ENCODE results near the gene KREMEN1.
A peak's percentile ranks its signal among the peaks of the same experiment; 100 is the strongest.

KREMEN1 gene

GRCh38 chr22:29199702-29200400 is 127.0 kb downstream of the KREMEN1 start:
- no peak overlapping the region for H3K9ac ChIP-seq
- peaks cover 57% of the 10 kb centered on the region for H3K4me1 ChIP-seq (ENCODE audit: low read depth, poor library complexity, severe bottlenecking)
- H4K20me1 ChIP-seq (ENCODE audit: insufficient read depth): no peaks in the 10 kb centered on the region
- TF ChIP-seq CTCF (conservative IDR thresholded peaks at IDR 0.05; ENCODE audit: low read depth, low read length): no peak
- H3K27ac ChIP-seq: no peak overlapping the region
- no peaks in the 10 kb centered on the region for H3K27me3 ChIP-seq (ENCODE audit: insufficient read depth, low read depth)
- no peak overlapping the region for H2AFZ ChIP-seq (ENCODE audit: low read depth)
- no peaks in the 10 kb centered on the region for H3K36me3 ChIP-seq (ENCODE audit: insufficient read depth)
- H3K4me3 ChIP-seq (IDR thresholded peaks at IDR 0.05; ENCODE audit: insufficient read depth, low read depth, low read length): no peak overlapping the region
- H3K4me2 ChIP-seq: no peak overlapping the region
- no peaks in the 10 kb centered on the region for H3K79me2 ChIP-seq (ENCODE audit: insufficient read depth, low read depth)

- no peak for TF ChIP-seq CTCF (conservative IDR thresholded peaks at IDR 0.05; ENCODE audit: low read depth, low read length)
- Histone ChIP-seq H3K27ac (no peak overlapping the region), H3K9ac (no peak overlapping the region), H3K27me3 (ENCODE audit: insufficient read depth, low read depth) (peaks cover 6% of the 10 kb centered on the region), H4K20me1 (ENCODE audit: insufficient read depth) (no peaks in the 10 kb centered on the region), H3K4me1 (ENCODE audit: low read depth, poor library complexity, severe bottlenecking) (peaks cover 63% of the 10 kb centered on the region), H2AFZ (ENCODE audit: low read depth) (no peak overlapping the region), H3K4me2 (no peak overlapping the region; the same call in 1 of the 2 replicates), H3K79me2 (ENCODE audit: insufficient read depth, low read depth) (no peaks in the 10 kb centered on the region), H3K36me3 (ENCODE audit: insufficient read depth) (no peaks in the 10 kb centered on the region), H3K4me3 (IDR thresholded peaks at IDR 0.05; ENCODE audit: insufficient read depth, low read depth, low read length) (no peak overlapping the region)
Measured at GRCh38 chr22:29200901-29201300, 128.1 kb downstream of the KREMEN1 start.

- no peak overlapping the region for H3K4me3 ChIP-seq (IDR thresholded peaks at IDR 0.05; ENCODE audit: insufficient read depth, low read depth, low read length)
- H3K9ac ChIP-seq: no peak overlapping the region
- no peak for TF ChIP-seq CTCF (conservative IDR thresholded peaks at IDR 0.05; ENCODE audit: low read depth, low read length)
- H3K79me2 ChIP-seq (ENCODE audit: insufficient read depth, low read depth): no peaks in the 10 kb centered on the region
- peaks cover 58% of the 10 kb centered on the region for H3K4me1 ChIP-seq (ENCODE audit: low read depth, poor library complexity, severe bottlenecking)
- no peaks in the 10 kb centered on the region for H3K36me3 ChIP-seq (ENCODE audit: insufficient read depth)
- no peaks in the 10 kb centered on the region for H4K20me1 ChIP-seq (ENCODE audit: insufficient read depth)
- H3K4me2 ChIP-seq: peak overlapping the region; percentile 46; the same call in 1 of the 2 replicates
- peaks cover 13% of the 10 kb centered on the region for H3K27me3 ChIP-seq (ENCODE audit: insufficient read depth, low read depth)
- H2AFZ ChIP-seq (ENCODE audit: low read depth): no peak overlapping the region
- no peak overlapping the region for H3K27ac ChIP-seq
Measured at GRCh38 chr22:29201782-29202181, 128.9 kb downstream of the KREMEN1 start.

GRCh38 chr22:29202212-29203192 is 129.7 kb downstream of the KREMEN1 start:
- peak overlapping the region; percentile 46 for H3K4me2 ChIP-seq
- no peaks in the 10 kb centered on the region for H4K20me1 ChIP-seq (ENCODE audit: insufficient read depth)
- H3K4me3 ChIP-seq (IDR thresholded peaks at IDR 0.05; ENCODE audit: insufficient read depth, low read depth, low read length): no peak overlapping the region
- H3K4me1 ChIP-seq (ENCODE audit: low read depth, poor library complexity, severe bottlenecking): peaks cover 54% of the 10 kb centered on the region
- H3K36me3 ChIP-seq (ENCODE audit: insufficient read depth): no peaks in the 10 kb centered on the region
- no peaks in the 10 kb centered on the region for H3K79me2 ChIP-seq (ENCODE audit: insufficient read depth, low read depth)
- H2AFZ ChIP-seq (ENCODE audit: low read depth): no peak overlapping the region
- peaks cover 13% of the 10 kb centered on the region for H3K27me3 ChIP-seq (ENCODE audit: insufficient read depth, low read depth)
- H3K9ac ChIP-seq: no peak overlapping the region; the same call in 1 of the 2 replicates
- H3K27ac ChIP-seq: peak overlapping the region; percentile 59
- 0 out of 2 replicates have a peak, but pooled peaks have one; percentile 36 for TF ChIP-seq CTCF (conservative IDR thresholded peaks at IDR 0.05; ENCODE audit: low read depth, low read length)
